Activated CD4-positive, CD25-positive, alpha-beta regulatory T cell (primary cell): ENCODE data around the gene GLT8D1.
"Not testable (repeated sequence)": the region's sequence is repeated elsewhere in the genome, so short reads cannot be mapped to it uniquely, and the experiment has no call there.

Experiments used
- DNase-seq, 4 experiments: peaks; one replicate each; lab custom pipeline; 2025; lab: John Stamatoyannopoulos, UW

GLT8D1 gene

GRCh38 chr3:52705688-52706686 lies at the start of gene GLT8D1, which contains the start of gene SPCS1:
Gene GLT8D1 (minus strand): TSS chr3:52705791. CDS start chr3:52700460, 5,331 bp downstream.
Gene SPCS1 (plus strand): TSS chr3:52706106. CDS start chr3:52706247, 141 bp downstream.
- DNase-seq, result peak; percentile 70 to 84 (median 80)

DNA sequence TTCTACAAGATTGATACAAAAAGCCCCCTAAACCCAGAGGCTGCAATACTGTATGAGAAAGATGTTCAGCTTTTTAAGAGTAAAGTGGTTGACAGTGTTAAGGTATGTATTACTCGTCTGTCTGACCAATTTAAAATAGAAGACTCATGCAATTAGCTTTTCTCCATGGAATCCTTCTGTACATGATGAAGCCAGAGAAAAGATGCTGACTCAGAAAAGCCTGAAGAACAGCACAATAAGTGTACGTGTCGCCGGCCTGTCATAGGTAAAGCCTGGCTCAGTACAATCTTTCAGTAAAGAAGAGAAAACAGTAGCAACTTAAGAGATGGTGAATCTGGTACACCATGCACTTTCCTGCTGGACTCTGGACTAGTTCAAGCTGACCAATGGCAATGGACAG lies 48.8 kb upstream of the GLT8D1 start:
- DNase-seq, result no peak

GRCh38 chr3:52752045-52752660 lies 46.6 kb upstream of the GLT8D1 start:
- no peak for DNase-seq

DNA sequence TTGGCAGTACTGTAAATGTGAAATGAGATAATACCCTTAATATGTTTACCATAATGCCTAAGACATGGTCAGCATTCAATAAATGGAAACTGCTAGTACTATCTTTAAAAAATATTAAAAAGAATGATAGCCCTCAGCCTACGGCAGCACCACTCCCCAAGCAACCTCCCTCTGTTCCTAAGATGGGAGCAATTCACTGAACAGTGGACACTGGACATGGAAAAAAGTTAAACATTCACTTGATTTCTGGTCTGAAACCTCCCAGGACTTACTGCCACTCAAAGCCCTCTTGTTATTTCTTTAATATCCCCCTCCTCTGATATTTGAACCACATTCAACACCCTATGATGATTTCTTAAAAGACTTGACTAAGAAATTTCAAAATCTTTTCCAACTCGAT lies 38.1 kb upstream of the GLT8D1 start:
- DNase-seq, result no peak

GRCh38 chr3:52743152-52743551 lies 37.6 kb upstream of the GLT8D1 start:
- no peak for DNase-seq

DNA sequence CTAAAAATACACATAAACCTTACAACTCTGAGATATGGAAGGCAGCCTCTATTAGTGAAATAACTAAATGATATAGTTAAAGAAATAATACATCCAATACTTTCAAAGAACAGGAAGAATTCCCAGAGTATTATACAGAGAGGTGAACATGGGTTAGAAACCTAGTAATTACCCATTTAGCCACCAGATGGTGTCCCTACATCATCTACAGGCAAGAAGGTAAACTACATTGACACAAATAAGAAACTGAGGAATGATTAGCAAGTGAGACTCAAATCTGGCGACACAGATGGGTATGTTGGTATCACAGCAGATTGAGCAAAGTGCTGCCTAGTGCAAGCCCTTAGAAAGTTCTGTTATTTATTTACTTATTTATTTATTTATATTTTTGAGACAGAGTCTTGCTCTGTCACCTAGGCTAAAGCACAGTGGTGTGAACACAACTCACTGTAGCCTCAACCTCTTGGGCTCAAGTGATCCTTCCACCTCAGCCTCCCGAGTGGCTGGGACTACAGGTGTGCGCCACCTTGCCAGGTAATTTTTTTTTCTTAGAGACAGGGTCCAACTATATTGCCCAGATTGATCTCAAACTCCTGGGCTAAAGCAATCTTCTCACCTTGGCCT lies 36.9 kb upstream of the GLT8D1 start:
- DNase-seq, result no peak

- DNase-seq, result no peak
These were observed 34.1 kb upstream of the GLT8D1 start for GRCh38 chr3:52739730-52740129.

DNA sequence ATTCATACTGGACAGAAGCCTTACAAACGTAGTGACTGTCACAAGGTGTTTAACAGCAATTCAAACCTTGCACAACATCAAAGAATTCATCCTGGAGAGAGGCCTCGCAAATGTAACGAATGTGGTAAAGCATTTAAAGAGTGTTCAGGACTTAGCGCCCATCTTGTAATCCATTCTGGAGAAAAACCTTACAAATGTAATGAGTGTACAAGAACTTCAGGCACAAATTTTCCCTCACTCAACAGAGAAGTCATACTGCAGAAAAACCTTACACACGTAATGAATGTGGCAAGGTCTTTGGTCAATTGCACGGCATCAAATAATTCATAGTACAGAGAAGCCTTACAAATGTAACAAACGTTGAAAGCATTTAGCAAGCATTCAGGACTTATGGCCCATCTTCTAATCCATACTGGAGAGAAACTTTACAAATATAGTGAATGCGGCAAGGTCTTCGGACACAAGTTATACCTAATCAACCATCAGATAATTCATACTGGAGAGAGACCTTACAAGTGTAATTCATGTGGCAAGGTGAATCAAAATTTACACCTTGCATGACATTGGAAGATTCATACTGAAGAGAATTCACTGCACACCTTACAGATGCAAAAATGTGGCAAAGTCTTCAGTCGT lies 27.8 kb upstream of the GLT8D1 start:
- DNase-seq, result no peak

DNA sequence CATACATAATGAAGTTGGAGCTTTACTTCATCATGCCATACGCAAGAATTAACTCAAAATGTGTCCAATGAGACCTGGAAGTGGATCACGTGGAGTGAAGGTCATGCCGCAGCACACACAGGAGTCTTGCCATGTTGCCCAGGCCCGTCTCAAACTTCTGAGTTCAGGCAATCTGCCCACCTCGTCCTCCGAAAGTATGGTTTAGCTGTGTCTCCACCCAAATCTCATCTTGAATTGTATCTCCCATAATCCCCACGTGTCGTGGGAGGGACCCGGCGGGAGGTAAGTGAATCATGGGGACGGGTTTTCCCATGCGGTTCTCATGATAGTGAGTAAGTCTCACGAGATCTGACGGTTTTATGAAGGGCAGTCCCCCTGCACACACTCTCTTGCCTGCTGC lies 26.0 kb upstream of the GLT8D1 start:
- no peak for DNase-seq

DNA sequence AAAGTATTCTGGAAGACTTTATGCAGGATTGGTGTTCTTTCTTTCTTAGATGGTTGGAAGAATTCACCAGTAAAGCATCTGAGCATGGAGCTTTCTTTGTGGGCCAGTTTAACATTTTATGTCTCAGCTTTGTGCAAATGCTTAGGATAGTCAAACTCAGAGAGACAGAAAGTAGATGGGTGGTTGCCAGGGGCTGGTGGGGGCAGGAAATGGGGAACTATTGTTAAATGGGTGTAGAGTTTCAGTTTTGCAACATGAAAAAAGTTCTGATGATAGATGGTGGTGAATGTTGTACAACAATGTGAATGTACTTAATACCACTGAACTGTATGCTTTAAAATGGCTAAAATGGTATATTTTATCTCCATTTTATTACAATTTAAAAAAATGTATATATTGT lies 25.1 kb upstream of the GLT8D1 start:
- DNase-seq, result no peak

GRCh38 chr3:52728753-52729152 lies 23.2 kb upstream of the GLT8D1 start:
- not testable (repeated sequence) for DNase-seq

- no peak for DNase-seq
These were observed 18.9 kb upstream of the GLT8D1 start for GRCh38 chr3:52724511-52724910.

GRCh38 chr3:52723935-52724334 lies 18.3 kb upstream of the GLT8D1 start:
- DNase-seq, result no peak

- no peak for DNase-seq
These were observed 16.9 kb upstream of the GLT8D1 start for GRCh38 chr3:52722491-52722890.

DNA sequence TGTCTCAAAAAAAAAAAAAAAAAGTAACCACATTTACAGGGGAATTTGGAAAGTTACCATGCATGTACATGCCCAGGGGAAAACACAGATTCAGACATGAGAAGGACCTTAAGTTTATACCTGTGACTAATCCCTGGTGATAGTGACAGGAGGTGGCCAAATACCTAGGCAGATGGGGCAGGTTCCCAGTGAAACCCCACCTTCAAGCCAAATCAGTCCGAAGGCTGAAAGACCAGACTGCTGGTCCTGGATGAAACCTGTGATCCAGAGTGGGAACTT lies 16.1 kb upstream of the GLT8D1 start:
- DNase-seq, result no peak

DNA sequence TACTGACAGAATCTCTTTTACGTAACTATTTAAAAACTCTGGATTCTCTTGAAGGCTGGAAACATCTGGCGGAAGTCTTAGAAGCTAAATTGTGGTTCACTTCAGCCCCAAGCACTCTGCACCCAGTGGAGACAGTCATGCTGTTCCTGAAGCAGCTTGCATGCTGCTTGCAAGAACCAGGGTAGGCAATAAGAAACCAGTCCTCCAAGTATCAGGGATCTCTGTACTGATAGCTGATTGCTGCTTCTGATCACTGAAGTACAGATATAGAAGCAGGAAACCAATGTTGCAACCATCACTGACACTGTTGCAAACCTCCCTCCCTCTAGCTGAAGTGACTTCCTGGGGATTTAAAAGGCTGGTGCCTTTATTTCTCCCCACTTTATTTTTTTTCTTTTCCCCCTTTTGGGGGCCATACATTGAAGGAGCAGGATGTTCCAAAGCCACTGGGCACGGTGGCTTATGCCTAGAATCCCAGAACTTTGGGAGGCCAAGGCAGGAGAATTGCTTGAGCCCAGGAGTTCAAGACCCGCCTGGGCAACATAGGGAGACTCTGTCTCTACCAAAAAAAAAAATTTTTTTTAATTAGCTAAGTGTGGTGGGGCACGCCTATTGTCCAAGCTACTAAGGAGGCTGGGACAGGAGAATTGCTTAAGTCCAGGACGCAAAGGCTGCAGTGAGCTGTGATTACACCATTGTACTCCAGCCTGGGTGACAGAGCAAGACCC lies 15.6 kb upstream of the GLT8D1 start:
- DNase-seq, result no peak

DNA sequence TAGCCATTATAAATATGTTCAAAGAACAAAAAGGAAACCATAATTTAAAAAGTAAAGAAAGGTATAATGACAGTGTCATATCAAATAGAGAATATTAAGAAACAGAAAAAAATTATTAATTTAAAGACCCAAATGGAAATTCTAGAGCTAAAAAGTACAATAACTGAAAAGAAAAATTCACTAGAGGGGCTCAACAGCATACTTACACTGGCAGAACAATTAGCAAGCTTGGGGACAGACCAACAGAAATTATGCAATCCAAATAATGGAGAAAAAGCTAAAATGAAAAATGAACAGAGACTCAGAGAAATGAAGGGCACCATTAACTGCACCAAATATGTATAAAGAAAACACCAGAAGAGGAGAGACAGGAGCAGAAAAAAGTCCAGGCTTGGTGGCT lies 14.0 kb upstream of the GLT8D1 start:
- no peak for DNase-seq

GRCh38 chr3:52715714-52716305 lies 10.2 kb upstream of the GLT8D1 start:
- no peak for DNase-seq

- no peak for DNase-seq
These were observed 9.0 kb upstream of the GLT8D1 start for GRCh38 chr3:52714335-52715302.
